GM06990 (cell line): ENCODE data around the gene DISC1.

Experiments
- DNase-seq: peaks from one replicate; pipeline ENCODE4 v3.0.0-alpha.2; 2011; ENCODE audit not compliant: insufficient read length; ENCODE audit errors: extremely low read depth
- H3K27me3 ChIP-seq: replicated peaks from 2 replicates; pipeline ENCODE4 v1.6.0; 2011; ENCODE audit warnings: low read length; ENCODE audit not compliant: control insufficient read depth, insufficient read depth
- H3K36me3 ChIP-seq: 2 replicates; pipeline ENCODE4 v1.5.1; 2011; ENCODE audit warnings: low read length; ENCODE audit not compliant: control insufficient read depth, insufficient read depth
- H3K4me3 ChIP-seq: replicated peaks from 2 replicates; pipeline ENCODE4 v1.5.1; 2011; ENCODE audit warnings: low read depth, mild to moderate bottlenecking, control low read depth, low read length
- CTCF ChIP-seq: IDR thresholded peaks from 2 replicates; pipeline ENCODE4 v1.5.1; 2011; ENCODE audit warnings: low read length, control low read depth, mild to moderate bottlenecking, inconsistent platforms; ENCODE audit not compliant: insufficient read depth, poor library complexity, severe bottlenecking

DISC1 gene

DNA sequence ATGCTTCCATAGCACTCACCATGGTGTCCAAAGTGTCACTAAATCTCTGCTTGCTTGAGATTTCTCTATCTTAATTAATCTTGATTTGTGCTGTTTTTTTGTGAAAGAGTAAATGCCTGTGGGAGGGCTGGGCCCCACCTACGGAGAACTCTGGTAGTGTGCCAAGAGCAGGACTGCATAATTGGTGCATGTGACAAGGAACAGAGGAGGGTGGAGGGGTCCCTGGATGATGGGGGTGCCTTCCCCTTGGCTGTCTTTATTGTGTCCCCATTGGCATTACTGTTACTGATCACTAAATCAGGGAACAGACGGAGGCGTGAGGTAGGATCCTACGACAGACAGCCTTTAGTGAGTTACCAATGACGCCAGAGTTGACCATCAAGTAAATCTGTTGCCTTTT lies 223.4 kb downstream of the DISC1 start:
- TF ChIP-seq CTCF, result no peak
- Histone ChIP-seq H3K4me3 (no peak overlapping the region), H3K36me3 (no peaks in the 10 kb centered on the region), H3K27me3 (peaks cover 1% of the 10 kb centered on the region; the same call in 1 of the 2 replicates)
- DNase-seq, result no peak

- no peaks in the 10 kb centered on the region for H3K27me3 ChIP-seq
- no peak for DNase-seq
- no peak for TF ChIP-seq CTCF
- no peak overlapping the region for H3K4me3 ChIP-seq
- H3K36me3 ChIP-seq, result no peaks in the 10 kb centered on the region
These were observed 224.2 kb downstream of the DISC1 start for GRCh38 chr1:231850786-231851185.

- H3K27me3 ChIP-seq, result no peaks in the 10 kb centered on the region
- H3K4me3 ChIP-seq, result no peak overlapping the region
- no peaks in the 10 kb centered on the region for H3K36me3 ChIP-seq
- DNase-seq, result no peak
- no peak for TF ChIP-seq CTCF
These were observed 227.1 kb downstream of the DISC1 start for GRCh38 chr1:231853588-231854207.

DNA sequence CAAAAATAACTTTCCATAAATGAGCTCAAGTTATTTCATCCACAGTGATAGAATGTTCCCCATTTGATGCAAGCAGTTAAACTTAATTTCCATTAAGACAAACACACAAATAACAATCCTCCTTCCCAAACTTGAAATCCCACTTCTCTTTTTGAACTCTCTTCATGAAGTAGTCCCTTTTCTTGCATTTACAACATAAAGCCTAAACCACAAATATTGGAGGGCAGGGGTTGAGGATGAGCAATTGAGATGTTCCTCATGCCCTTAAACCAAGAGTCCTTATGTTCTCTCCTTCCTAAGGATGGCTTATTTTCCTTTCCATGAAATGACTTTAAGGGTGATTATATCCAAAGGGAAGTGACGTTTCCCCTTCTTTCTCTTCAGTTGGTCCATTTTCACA lies 228.8 kb downstream of the DISC1 start:
- Histone ChIP-seq H3K36me3 (no peaks in the 10 kb centered on the region), H3K4me3 (no peak overlapping the region), H3K27me3 (no peaks in the 10 kb centered on the region)
- DNase-seq, result no peak
- TF ChIP-seq CTCF, result no peak

DNA sequence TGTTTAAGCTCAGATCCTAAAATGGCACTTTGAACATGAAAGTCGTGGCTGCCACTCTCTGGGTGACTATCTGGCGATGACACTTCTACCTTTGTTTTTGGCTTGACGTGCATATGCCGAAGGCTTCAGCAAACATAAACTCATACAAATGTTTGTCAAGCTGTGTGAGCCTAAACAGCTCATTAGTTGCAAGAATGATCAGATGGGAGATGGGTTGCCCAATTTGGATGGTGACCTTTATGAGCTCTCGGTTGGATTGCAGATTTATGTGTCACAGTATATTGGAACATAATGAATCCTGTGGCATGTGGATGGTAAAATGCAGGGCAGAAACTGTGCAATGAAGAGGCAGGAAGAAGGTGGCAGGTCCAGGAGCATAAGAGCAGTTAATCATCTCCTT lies 229.3 kb downstream of the DISC1 start:
- Histone ChIP-seq H3K36me3 (no peaks in the 10 kb centered on the region), H3K4me3 (no peak overlapping the region), H3K27me3 (no peaks in the 10 kb centered on the region)
- no peak for DNase-seq
- TF ChIP-seq CTCF, result no peak

DNA sequence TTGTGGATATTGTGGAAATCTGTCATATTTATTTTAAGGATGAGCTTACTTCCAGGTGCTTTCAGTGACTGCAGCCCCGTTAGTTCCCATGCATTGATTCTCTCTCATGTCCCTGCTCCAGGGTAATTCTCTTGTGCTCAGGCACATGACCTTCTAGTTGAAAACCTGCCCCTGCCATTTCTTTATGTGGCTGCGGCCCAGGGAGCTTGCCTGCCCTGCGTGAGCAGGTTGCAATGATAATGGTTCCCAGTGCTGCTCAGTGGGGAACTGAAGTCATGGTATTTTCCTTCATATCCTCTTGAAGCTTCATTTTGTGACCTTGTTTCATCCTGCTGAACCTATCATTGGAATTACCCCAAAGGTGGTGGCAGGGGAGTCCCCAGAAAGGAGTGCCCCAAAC lies 229.8 kb downstream of the DISC1 start:
- TF ChIP-seq CTCF, result no peak
- no peak for DNase-seq
- Histone ChIP-seq H3K27me3 (no peaks in the 10 kb centered on the region), H3K4me3 (no peak overlapping the region), H3K36me3 (no peaks in the 10 kb centered on the region)
